Sigmoid colon (tissue), 4 donors: ENCODE data around the gene ZNF566.

Source experiments
- CTCF ChIP-seq, 4 experiments: fragments of 450-650 bp in 3 of 4; fragments of 200-600 bp in 1 of 4; IDR thresholded peaks; one replicate each; pipeline ENCODE4 v1.5.1; 2016 to 2019; ENCODE audit warnings: antibody characterized with exemption in 4 of 4, mild to moderate bottlenecking in 3 of 4, moderate library complexity in 2 of 4
- POLR2A ChIP-seq, 2 donors: fragments of 450-650 bp; IDR thresholded peaks; one replicate each; pipeline ENCODE4 v1.6.1; 2016; ENCODE audit warnings: antibody characterized with exemption in 2 of 2, mild to moderate bottlenecking in 2 of 2, moderate library complexity in 2 of 2
- POLR2AphosphoS5 ChIP-seq, 4 donors: sonication (generic); formaldehyde crosslinking; IDR thresholded peaks; one replicate each; pipeline ENCODE4 v1.6.1; 2017; ENCODE audit warnings: antibody characterized with exemption in 4 of 4

GRCh38 chr19:36449059-36449670 lies 40.2 kb downstream of the ZNF566 start:
- TF ChIP-seq CTCF (IDR thresholded peaks at IDR 0.05): no peak
- TF ChIP-seq POLR2AphosphoS5 (IDR thresholded peaks at IDR 0.05): no peak
- TF ChIP-seq POLR2A (IDR thresholded peaks at IDR 0.05): no peak
